Keratinocyte (primary cell): ENCODE results near the gene PAGE5. TPM values are rescaled to one million over a fixed set of nuclear protein-coding genes. Genes with fewer than 3 reads are reported as not detected.

Experiments used
- DNase-seq: peaks from one replicate; pipeline ENCODE4 v3.0.0-alpha.2; 2011; ENCODE audit warnings: low read depth, missing footprints, low spot score
- FAIRE-seq: peaks from 2 replicates; lab custom pipeline; 2011; peaks lifted over from hg19 to GRCh38; lab: Jason Lieb, UNC
- H2AFZ ChIP-seq: 2 replicates; pipeline ENCODE4 v1.6.0; 2012; ENCODE audit warnings: low read length, control low read depth, inconsistent platforms; ENCODE audit not compliant: control insufficient read depth
- H3K27ac ChIP-seq: 2 replicates; pipeline ENCODE4 v1.5.1; 2011; ENCODE audit warnings: low read length; ENCODE audit not compliant: control insufficient read depth, insufficient read depth
- H3K27me3 ChIP-seq: 3 replicates; pipeline ENCODE4 v1.6.0; 2011; ENCODE audit warnings: low read length; ENCODE audit not compliant: control insufficient read depth, insufficient read depth; ENCODE audit errors: extremely low read depth
- H3K36me3 ChIP-seq, 2 experiments: 2 replicates in 1 of 2; 3 replicates in 1 of 2; pipeline ENCODE4 v1.5.1; 2011; ENCODE audit warnings: low read length in 2 of 2, mild to moderate bottlenecking in 1 of 2; ENCODE audit not compliant: control insufficient read depth in 2 of 2, insufficient read depth in 2 of 2; ENCODE audit errors: extremely low read depth in 1 of 2
- H3K4me1 ChIP-seq: 3 replicates; pipeline ENCODE4 v1.5.1; 2011; ENCODE audit warnings: low read length; ENCODE audit not compliant: control insufficient read depth, insufficient read depth; ENCODE audit errors: extremely low read depth
- H3K4me2 ChIP-seq: 3 replicates; pipeline ENCODE4 v1.6.0; 2011; ENCODE audit warnings: low read depth, low read length; ENCODE audit not compliant: control insufficient read depth, insufficient read depth; ENCODE audit errors: extremely low read depth
- H3K4me3 ChIP-seq, 3 experiments: fragments of 200-600 bp in 1 of 3; sonication (generic) in 1 of 3; 2 replicates in 2 of 3; 3 replicates in 1 of 3; pipeline ENCODE4 v1.5.1; 2011 to 2016; ENCODE audit warnings: low read length in 3 of 3, mild to moderate bottlenecking in 3 of 3, control low read depth in 2 of 3, inconsistent platforms in 1 of 3, low read depth in 1 of 3, mixed read lengths in 1 of 3, mixed run types in 1 of 3, moderate library complexity in 1 of 3; ENCODE audit not compliant: control insufficient read depth in 2 of 3, insufficient read depth in 2 of 3; ENCODE audit errors: extremely low read depth in 1 of 3
- H3K79me2 ChIP-seq: 2 replicates; pipeline ENCODE4 v1.6.0; 2012; ENCODE audit warnings: low read length; ENCODE audit not compliant: control insufficient read depth, insufficient read depth
- H3K9ac ChIP-seq: 3 replicates; pipeline ENCODE4 v1.6.0; 2011; ENCODE audit warnings: low read length; ENCODE audit not compliant: control insufficient read depth, insufficient read depth; ENCODE audit errors: extremely low read depth
- H3K9me1 ChIP-seq: 3 replicates; pipeline ENCODE4 v1.6.0; 2011; ENCODE audit warnings: low read length; ENCODE audit not compliant: control insufficient read depth, insufficient read depth; ENCODE audit errors: extremely low read depth
- H3K9me3 ChIP-seq: 2 replicates; pipeline ENCODE4 v1.5.1; 2012; ENCODE audit warnings: low read depth, low read length; ENCODE audit not compliant: control insufficient read depth
- H4K20me1 ChIP-seq: 3 replicates; pipeline ENCODE4 v1.6.0; 2011; ENCODE audit warnings: low read length; ENCODE audit not compliant: control insufficient read depth, insufficient read depth; ENCODE audit errors: extremely low read depth
- CTCF ChIP-seq, 3 experiments: IDR thresholded peaks in 1 of 3; conservative IDR thresholded peaks in 1 of 3; optimal IDR thresholded peaks in 1 of 3; 2 replicates in 2 of 3; 3 replicates in 1 of 3; pipeline versions ENCODE3 to v1.5.1; 2011; ENCODE audit warnings: low read length in 3 of 3, mild to moderate bottlenecking in 3 of 3, moderate library complexity in 2 of 3, control low read depth in 1 of 3, inconsistent platforms in 1 of 3; ENCODE audit not compliant: insufficient read depth in 2 of 3; ENCODE audit errors: extremely low read depth in 1 of 3
- EZH2 ChIP-seq: IDR thresholded peaks from one replicate; pipeline ENCODE4 v1.6.1; 2012; ENCODE audit warnings: inconsistent platforms, mild to moderate bottlenecking, low read length, moderate library complexity
- dilution Hi-C: fragments of 300-500 bp; cut with MboI; formaldehyde crosslinking; loops from one replicate; pipeline ENCODE4 v1.7.0; 2020; ENCODE audit warnings: low sequenced_read_pairs; ENCODE audit not compliant: extremely low pct_ligation_motif_present
- polyA plus RNA-seq, 5 experiments: library from polyadenylated mRNA; depleted of rRNA in 3 of 5; stranded (reverse) in 3 of 5; stranded (forward) in 1 of 5; unstranded in 1 of 5; fragments of >200 nt; gene quantifications; 1 replicate in 1 of 5; 2 replicates in 3 of 5; 3 replicates in 1 of 5; pipeline versions ENCODE4 v1.2.1 to v1.2.3, GENCODE V29; 2011 to 2012; ENCODE audit warnings: missing spikeins in 2 of 5, low read depth in 1 of 5, low replicate concordance in 1 of 5

The PAGE5 gene
- polyA plus RNA-seq, 1 donor (not counting 4 experiments of a cell fraction or from before 2014, with no cell fraction given) = not detected

DNA sequence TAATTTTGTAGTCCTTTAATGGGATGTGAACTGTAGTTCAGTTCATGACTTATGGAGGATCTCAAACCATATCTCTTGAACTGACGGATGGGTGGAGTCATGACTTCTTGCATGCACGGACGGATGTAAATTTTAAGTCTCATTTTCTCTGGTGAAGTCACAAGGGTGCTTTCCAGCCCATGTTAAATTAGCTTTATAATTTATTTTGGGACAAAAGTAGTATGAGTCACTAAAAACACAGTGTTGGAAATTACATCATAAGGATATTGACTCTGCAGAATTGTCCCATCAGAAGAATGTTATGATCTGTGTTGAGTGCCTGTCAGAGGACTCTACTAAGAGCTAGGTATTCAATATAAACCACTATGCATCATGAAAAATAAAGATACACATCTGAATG lies 6.8 kb upstream of the PAGE5 start:
- TF ChIP-seq CTCF (optimal IDR thresholded peaks at IDR 0.05 in 1 of 3, IDR thresholded peaks at IDR 0.05 in 1 of 3, conservative IDR thresholded peaks at IDR 0.05 in 1 of 3; ENCODE audit: extremely low read depth in 1 of 3, insufficient read depth in 2 of 3, low read length in 3 of 3) = no peak
- H3K79me2 ChIP-seq = no peaks in the 10 kb centered on the region
- H3K9ac ChIP-seq = no peak overlapping the region
- H3K27ac ChIP-seq = no peak overlapping the region
- no peak overlapping the region for H3K4me2 ChIP-seq
- no peaks in the 10 kb centered on the region for H3K9me1 ChIP-seq
- dilution Hi-C loops = no loop called here
- no peaks in the 10 kb centered on the region for H4K20me1 ChIP-seq
- H3K4me1 ChIP-seq = no peaks in the 10 kb centered on the region
- DNase-seq (no peak), FAIRE-seq (no peak)
- no peaks in the 10 kb centered on the region for H3K27me3 ChIP-seq
- H3K9me3 ChIP-seq = no peaks in the 10 kb centered on the region
- H3K36me3 ChIP-seq = no peaks in the 10 kb centered on the region
- H3K4me3 ChIP-seq = no peak overlapping the region
- H2AFZ ChIP-seq = no peak overlapping the region

DNA sequence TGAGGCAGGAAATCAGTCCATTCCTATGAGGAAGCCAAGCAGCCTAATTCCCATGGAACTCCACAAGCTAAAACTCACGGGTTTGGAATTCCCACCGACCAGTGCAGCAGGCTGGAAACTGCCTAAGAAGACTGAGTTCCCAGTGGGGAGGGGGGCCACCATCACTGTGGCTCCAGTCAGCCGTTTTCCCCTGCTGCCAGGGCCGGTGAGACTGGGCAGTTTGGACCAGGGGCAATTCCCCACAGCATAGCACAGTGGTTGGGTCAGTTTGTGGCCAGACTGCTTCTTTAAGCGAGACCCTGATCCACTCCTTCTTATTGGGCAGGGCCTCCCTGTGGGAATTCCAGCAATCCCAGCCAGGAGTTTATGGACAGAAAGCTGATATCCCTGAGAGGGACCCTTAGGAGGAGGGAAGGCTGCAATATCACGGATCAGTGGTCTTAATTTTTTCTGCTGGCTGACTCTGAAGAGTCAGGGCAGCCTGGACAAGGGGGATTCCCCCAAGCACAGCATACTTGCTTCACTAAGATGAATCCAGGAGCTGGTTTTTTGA lies 20.7 kb downstream of the PAGE5 start:
- no peaks in the 10 kb centered on the region for H3K4me1 ChIP-seq
- no peaks in the 10 kb centered on the region for H3K79me2 ChIP-seq
- no peak overlapping the region for H3K4me3 ChIP-seq
- dilution Hi-C loops = no loop called here
- no peak overlapping the region for H3K9ac ChIP-seq
- FAIRE-seq (no peak), DNase-seq (no peak)
- H3K9me1 ChIP-seq = no peaks in the 10 kb centered on the region
- no peaks in the 10 kb centered on the region for H3K9me3 ChIP-seq
- no peaks in the 10 kb centered on the region for H3K36me3 ChIP-seq
- TF ChIP-seq EZH2 (no peak), CTCF (optimal IDR thresholded peaks at IDR 0.05 in 1 of 3, IDR thresholded peaks at IDR 0.05 in 1 of 3, conservative IDR thresholded peaks at IDR 0.05 in 1 of 3; ENCODE audit: extremely low read depth in 1 of 3, insufficient read depth in 2 of 3, low read length in 3 of 3) (no peak)
- no peak overlapping the region for H3K4me2 ChIP-seq
- no peak overlapping the region for H3K27ac ChIP-seq
- no peak overlapping the region for H2AFZ ChIP-seq
- H4K20me1 ChIP-seq = no peaks in the 10 kb centered on the region
- H3K27me3 ChIP-seq = no peaks in the 10 kb centered on the region
